Tibial nerve (tissue), 4 donors: ENCODE data around the gene RERG. TPM values are rescaled to one million over a fixed set of nuclear protein-coding genes. Genes with fewer than 3 reads are reported as not detected.
A peak's percentile ranks its signal among the peaks of the same experiment; 100 is the strongest.

Source experiments
- DNase-seq, 2 donors: peaks; one replicate each; pipeline ENCODE4 v3.0.0-alpha.2; 2019; ENCODE audit warnings: low spot score in 2 of 2
- H3K27ac ChIP-seq, 4 donors: fragments of 200-600 bp; sonication (generic) in 3 of 4; one replicate each; pipeline ENCODE4 v1.5.1; 2017 to 2019; ENCODE audit warnings: mild to moderate bottlenecking in 1 of 4
- H3K27me3 ChIP-seq, 2 donors: fragments of 200-600 bp; sonication (generic) in 1 of 2; one replicate each; pipeline versions ENCODE4 v1.5.1 to v1.6.0; 2017 to 2019
- H3K36me3 ChIP-seq, 3 donors: fragments of 200-600 bp; sonication (generic); one replicate each; pipeline ENCODE4 v1.5.1; 2018 to 2019
- H3K4me1 ChIP-seq, 4 donors: fragments of 200-600 bp; sonication (generic) in 3 of 4; one replicate each; pipeline ENCODE4 v1.5.1; 2017 to 2019
- H3K4me3 ChIP-seq, 4 donors: fragments of 200-600 bp; sonication (generic) in 3 of 4; one replicate each; pipeline ENCODE4 v1.5.1; 2017 to 2019; ENCODE audit warnings: mild to moderate bottlenecking in 1 of 4, moderate library complexity in 1 of 4
- H3K9me3 ChIP-seq, 4 donors: fragments of 200-600 bp; sonication (generic) in 3 of 4; one replicate each; pipeline ENCODE4 v1.5.1; 2017 to 2019
- CTCF ChIP-seq, 5 experiments: fragments of 200-600 bp in 3 of 5; fragments of 450-650 bp in 2 of 5; sonication (generic) in 3 of 5; IDR thresholded peaks; one replicate each; pipeline ENCODE4 v1.5.1; 2016 to 2019; ENCODE audit warnings: antibody characterized with exemption in 5 of 5, mild to moderate bottlenecking in 3 of 5, moderate library complexity in 2 of 5
- EP300 ChIP-seq, 2 donors: sonication (generic); formaldehyde crosslinking; IDR thresholded peaks; one replicate each; pipeline ENCODE4 v1.6.1; 2017; ENCODE audit warnings: antibody characterized with exemption in 2 of 2, mild to moderate bottlenecking in 1 of 2
- POLR2A ChIP-seq, 2 donors: fragments of 450-650 bp; IDR thresholded peaks; one replicate each; pipeline ENCODE4 v1.6.1; 2017; ENCODE audit warnings: antibody characterized with exemption in 2 of 2, mild to moderate bottlenecking in 2 of 2, moderate library complexity in 2 of 2
- WGBS, 2 donors: methylation state at CpG; one replicate each; pipeline ENCODE4 v1.1.5; 2018; 5-methylcytosine and 5-hydroxymethylcytosine counted together
- total RNA-seq, 4 donors: library from RNA; depleted of rRNA; stranded (reverse); fragments of >200 nt; gene quantifications; one replicate each; pipeline ENCODE4 v1.1.0, GENCODE V29; 2016

Gene RERG
- total RNA-seq: 10 to 100 TPM; 25.5 to 42.8 (median 31.5) TPM

DNA sequence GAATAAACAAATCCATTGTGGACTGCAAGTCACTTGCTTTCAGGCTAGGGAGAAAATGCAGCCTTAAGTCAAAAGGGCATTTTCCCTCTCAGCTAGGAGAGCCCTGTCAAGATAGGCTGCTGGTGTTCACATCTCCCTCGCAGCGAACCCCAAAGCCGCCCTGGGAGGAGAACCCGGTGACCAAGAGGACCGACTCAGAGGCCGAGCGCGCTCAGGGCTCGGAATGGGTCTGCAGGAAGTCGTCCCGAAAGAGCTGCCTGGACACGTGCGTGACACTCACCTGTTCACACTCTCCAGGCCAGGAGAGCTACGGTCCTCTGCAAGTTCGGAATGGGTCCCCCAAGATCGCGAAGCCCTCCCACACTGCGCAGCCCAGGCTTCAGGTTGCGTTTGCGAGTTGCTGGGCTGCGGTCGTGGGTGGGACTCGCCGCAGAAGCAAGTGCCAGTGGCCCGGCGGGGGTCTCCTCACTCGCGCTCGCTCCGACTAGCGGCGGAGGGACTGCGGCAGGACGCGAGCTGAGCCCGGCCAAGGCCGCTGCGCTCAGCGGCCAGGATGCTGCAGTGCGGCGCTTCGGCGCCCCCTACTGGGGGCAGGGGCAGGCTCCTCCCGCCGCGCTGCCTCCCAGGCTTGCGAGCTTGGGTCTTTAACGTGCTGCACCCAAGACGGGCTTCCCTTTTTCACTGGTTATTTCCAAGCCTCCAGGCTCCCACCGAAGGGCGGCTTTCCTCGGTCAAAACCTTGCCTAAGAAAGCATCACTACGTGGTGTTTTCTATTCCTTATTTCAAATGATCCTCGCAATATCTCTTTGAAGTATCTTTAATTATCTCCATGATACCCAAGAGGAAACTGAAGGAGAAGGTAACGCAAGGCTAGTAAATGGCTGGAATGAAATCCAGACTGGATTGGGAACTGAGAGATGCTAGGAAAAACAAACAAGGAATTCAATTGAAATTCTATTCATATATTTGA, at the start of gene RERG:
Gene RERG (minus strand): TSS at position 503 of the 971 bp plus-strand sequence. CDS start 3,928 bp downstream, outside the sequence.
- peaks cover 0 to 13% (median 4%) of the 10 kb centered on the region in 4 donors for H3K4me1 ChIP-seq
- H3K9me3 ChIP-seq: no peaks in the 10 kb centered on the region
- H3K27ac ChIP-seq: peak within 1 kb of the TSS; percentile 40 to 80 (median 67)
- peak within 1 kb of the TSS; percentile 34 to 62 (median 56) for H3K4me3 ChIP-seq
- no peaks in the 10 kb centered on the region for H3K36me3 ChIP-seq
- WGBS, 2 donors: 6 to 8% methylated on average over 35 to 52 of the region's 55 CpGs
- TF ChIP-seq CTCF (IDR thresholded peaks at IDR 0.05) (peak; percentile 96 to 98 (median 98)), EP300 (IDR thresholded peaks at IDR 0.05) (peak in 1 of 2 donors; percentile 68), POLR2A (IDR thresholded peaks at IDR 0.05) (peak in 1 of 2 donors; percentile 23)
- DNase-seq: peak; percentile 64 to 72
- no peaks in the 10 kb centered on the region for H3K27me3 ChIP-seq

- no peak for DNase-seq
- peaks cover 0 to 7% (median 0%) of the 10 kb centered on the region in 4 donors for H3K4me1 ChIP-seq
- TF ChIP-seq POLR2A (IDR thresholded peaks at IDR 0.05) (no peak), EP300 (IDR thresholded peaks at IDR 0.05) (no peak), CTCF (IDR thresholded peaks at IDR 0.05) (no peak)
- no peaks in the 10 kb centered on the region for H3K27me3 ChIP-seq
- H3K9me3 ChIP-seq: no peaks in the 10 kb centered on the region
- no peaks in the 10 kb centered on the region for H3K36me3 ChIP-seq
- no peak overlapping the region for H3K4me3 ChIP-seq
- 78 to 84% methylated on average over 4 of the region's 4 CpGs for WGBS, 2 donors
- no peak overlapping the region for H3K27ac ChIP-seq
These were observed 49.4 kb upstream of the RERG start for GRCh38 chr12:15270591-15270990.

- H3K4me1 ChIP-seq: peaks cover 0 to under 1% (median 0%) of the 10 kb centered on the region in 4 donors
- H3K36me3 ChIP-seq: no peaks in the 10 kb centered on the region
- WGBS, 2 donors: 0 to 1% methylated on average over 2 of the region's 2 CpGs
- TF ChIP-seq POLR2A (IDR thresholded peaks at IDR 0.05) (no peak), EP300 (IDR thresholded peaks at IDR 0.05) (peak in 1 of 2 donors; percentile 46), CTCF (IDR thresholded peaks at IDR 0.05) (peak; percentile 75 to 86 (median 81))
- H3K27ac ChIP-seq: no peak overlapping the region
- no peaks in the 10 kb centered on the region for H3K27me3 ChIP-seq
- no peak overlapping the region for H3K4me3 ChIP-seq
- no peaks in the 10 kb centered on the region for H3K9me3 ChIP-seq
- peak in 1 of 2 donors; percentile 24 for DNase-seq
These were observed 47.8 kb upstream of the RERG start for GRCh38 chr12:15268927-15269552.

DNA sequence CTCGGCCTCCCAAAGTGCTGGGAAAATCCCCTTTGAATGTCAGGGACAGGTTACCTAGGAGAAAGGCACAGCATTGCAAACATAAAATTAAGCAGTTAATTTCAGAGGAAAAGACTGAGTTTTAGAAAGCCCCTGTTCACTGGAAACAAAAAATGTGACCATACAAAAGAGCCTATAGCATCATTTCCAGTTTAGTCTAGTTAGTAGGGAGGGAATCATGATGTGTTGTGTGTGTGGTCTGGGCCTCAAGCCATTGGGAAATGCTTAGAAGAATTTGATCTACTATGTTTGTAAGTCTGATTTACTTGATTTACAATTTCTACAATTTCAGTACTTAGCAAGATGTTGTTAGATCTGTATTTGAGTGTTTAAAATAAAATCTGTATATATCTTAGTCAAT, 47.1 kb upstream of the RERG start:
- Histone ChIP-seq H3K27me3 (no peaks in the 10 kb centered on the region), H3K4me1 (no peaks in the 10 kb centered on the region), H3K9me3 (no peaks in the 10 kb centered on the region), H3K36me3 (no peaks in the 10 kb centered on the region), H3K27ac (no peak overlapping the region), H3K4me3 (no peak overlapping the region)
- no peak for DNase-seq
- TF ChIP-seq POLR2A (IDR thresholded peaks at IDR 0.05): no peak
- no peak for TF ChIP-seq CTCF (IDR thresholded peaks at IDR 0.05)
- no peak for TF ChIP-seq EP300 (IDR thresholded peaks at IDR 0.05)
- 81 to 91% methylated on average over 1 of the region's 1 CpG for WGBS, 2 donors

DNA sequence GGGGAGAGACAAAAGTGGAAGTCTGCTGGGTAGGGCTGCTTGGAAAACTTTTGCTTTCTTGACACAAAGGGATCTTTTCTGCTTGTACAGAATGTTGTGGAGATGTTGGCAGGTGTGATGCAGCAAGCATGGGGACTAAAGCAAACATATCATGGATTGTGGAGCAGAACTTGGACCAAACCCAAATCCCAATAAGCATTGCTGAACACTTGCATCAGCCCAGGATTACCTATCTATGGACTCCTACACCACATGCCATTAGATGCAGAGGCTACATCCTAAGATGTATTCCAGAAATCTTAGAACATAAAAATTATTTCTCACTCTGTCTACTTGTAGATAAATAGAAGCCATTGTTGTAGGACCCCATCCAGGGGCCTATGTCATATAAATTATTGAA, 44.7 kb upstream of the RERG start:
- DNase-seq: no peak
- H3K4me1 ChIP-seq: no peaks in the 10 kb centered on the region
- H3K36me3 ChIP-seq: no peaks in the 10 kb centered on the region
- TF ChIP-seq EP300 (IDR thresholded peaks at IDR 0.05) (no peak), CTCF (IDR thresholded peaks at IDR 0.05) (no peak), POLR2A (IDR thresholded peaks at IDR 0.05) (no peak)
- H3K27ac ChIP-seq: no peak overlapping the region
- no peaks in the 10 kb centered on the region for H3K27me3 ChIP-seq
- no peaks in the 10 kb centered on the region for H3K9me3 ChIP-seq
- no peak overlapping the region for H3K4me3 ChIP-seq
